ENCODE results near the gene THSD7B.

The THSD7B gene

DNA sequence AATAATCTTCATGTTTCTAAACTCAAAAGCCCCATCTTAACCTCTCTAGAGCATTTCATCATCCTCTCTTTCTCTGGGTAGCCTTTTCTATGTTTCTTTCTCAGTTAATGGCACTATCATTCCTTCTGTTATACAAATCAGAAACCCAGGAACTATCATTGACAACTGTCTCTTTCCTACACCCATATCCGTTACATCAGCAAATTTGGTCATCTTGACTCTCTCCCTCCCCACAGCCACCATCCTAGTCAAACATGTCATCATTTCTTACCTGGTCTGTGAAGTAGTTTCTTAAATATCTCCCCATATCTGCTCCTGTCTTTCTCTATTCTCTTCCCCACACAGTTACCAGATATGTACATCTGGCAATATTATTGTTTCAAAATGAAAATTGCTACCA, 62.8 kb downstream of the THSD7B start:
- DNase-seq, result no peak

GRCh38 chr2:136828774-136829173, 63.4 kb downstream of the THSD7B start:
- DNase-seq, result no peak

GRCh38 chr2:136844546-136844945, 79.2 kb downstream of the THSD7B start:
- DNase-seq, result no peak

DNA sequence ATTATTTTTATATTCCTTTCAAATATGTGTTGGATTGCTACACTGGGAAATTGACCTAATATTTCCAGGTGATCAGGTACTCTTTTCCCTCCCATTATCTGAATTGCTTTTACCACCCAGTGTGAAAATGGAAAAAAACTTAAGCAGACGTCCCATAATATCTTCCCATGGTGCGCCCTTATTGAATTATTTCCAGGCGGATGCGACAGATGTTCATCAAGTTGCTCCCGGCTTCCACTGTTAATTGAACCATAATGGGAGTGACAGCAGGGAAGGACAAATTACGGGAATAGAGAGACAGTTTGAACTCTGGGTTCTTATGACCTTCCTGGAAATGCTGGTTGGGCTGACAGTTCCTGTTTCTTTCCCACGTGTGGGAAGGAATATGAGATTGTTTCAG, 93.3 kb downstream of the THSD7B start:
- no peak for DNase-seq

- DNase-seq, result no peak
Observed at GRCh38 chr2:136860443-136860958, 95.2 kb downstream of the THSD7B start.

DNA sequence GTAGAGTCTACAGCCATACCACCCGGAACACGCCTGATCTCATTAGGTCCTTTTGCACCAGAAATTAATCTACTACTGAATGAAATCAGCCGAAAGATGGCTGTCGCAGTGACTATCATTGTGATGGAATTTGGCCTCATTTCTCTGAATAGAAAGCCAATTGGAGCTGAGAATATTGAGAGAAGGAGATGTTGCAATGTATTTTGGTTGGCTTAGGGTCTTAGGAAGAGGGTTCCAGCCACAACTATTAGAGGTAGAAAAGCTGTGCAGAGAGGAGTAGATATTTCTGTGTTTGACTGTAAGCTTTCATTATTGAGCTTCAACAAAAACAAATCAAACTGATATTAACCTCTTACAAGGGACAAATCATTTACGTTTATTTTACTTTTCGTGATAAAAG, 98.1 kb downstream of the THSD7B start:
- DNase-seq, result no peak

- DNase-seq, result no peak
Observed at GRCh38 chr2:136863874-136864273, 98.5 kb downstream of the THSD7B start.

GRCh38 chr2:136871424-136871823, 106.1 kb downstream of the THSD7B start:
- no peak for DNase-seq

DNA sequence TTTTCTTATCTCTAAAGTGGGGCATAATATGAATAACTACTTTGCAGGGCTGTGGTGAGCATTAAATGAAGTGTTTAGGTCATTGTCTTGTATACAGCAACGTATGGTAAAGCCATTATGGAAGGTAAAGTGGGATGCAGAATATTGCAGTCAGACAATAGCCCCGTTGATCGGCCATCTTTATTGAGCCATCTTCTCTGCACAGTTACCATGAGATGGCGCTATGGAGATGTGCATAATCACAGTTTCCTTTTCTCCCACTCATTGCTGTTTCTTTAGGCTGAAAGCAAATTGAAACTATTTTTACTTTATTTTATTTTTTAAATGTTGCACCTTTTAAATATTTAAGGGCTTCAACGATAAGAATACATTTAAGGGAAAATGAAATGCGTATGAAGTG, 108.9 kb downstream of the THSD7B start:
- no peak for DNase-seq

GRCh38 chr2:136891100-136891499, 125.8 kb downstream of the THSD7B start:
- DNase-seq, result no peak

DNA sequence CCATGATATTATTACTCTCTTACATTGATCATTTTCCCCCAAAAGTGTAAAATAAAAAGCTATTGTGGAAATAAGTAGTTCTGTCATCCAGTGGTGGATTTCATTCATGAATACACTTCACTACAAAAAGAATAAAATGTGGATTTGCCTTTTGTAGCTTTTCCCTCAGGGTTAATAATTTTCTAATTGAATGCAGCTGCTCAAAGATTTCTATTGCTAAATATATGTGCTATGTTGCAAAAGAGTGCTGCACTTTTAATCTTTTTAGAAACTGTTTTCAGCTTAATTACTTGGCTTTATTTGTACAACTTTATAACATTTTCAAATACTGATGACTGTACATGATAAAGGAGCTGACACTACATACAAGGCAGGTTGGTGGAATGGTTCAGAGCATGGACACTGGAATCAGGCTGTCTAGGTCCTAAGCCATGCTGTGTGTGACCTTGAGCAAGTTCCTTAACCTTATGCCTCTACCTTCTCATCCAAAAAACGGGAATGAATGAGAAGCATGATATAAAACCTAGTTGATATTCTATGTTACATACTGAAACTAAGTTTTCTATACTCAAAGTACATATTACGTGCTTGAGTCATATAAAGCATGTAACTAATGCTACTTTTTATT, 128.8 kb downstream of the THSD7B start:
- DNase-seq, result no peak

- no peak for DNase-seq
Observed at GRCh38 chr2:136901732-136902131, 136.4 kb downstream of the THSD7B start.

GRCh38 chr2:136905779-136906178, 140.4 kb downstream of the THSD7B start:
- no peak for DNase-seq

DNA sequence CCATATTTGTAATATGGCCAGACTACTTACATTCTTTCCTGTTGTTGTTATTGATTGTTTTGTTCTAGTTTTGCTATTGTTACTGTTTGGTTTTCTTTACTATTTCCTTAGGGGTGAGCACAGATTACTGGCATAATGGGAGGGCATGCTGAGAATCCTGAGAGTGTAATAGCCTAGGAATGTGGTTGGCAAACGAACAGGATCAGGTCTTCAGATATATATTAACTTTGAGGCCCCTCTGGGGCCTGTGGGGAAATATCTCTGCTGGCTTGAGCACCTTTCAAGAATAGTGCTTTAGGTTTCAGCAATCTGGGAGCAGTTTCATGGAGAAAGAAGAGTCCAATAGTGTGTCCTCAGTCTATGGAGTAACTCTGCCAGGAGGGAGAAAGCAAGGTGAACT, 144.4 kb downstream of the THSD7B start:
- no peak for DNase-seq

DNA sequence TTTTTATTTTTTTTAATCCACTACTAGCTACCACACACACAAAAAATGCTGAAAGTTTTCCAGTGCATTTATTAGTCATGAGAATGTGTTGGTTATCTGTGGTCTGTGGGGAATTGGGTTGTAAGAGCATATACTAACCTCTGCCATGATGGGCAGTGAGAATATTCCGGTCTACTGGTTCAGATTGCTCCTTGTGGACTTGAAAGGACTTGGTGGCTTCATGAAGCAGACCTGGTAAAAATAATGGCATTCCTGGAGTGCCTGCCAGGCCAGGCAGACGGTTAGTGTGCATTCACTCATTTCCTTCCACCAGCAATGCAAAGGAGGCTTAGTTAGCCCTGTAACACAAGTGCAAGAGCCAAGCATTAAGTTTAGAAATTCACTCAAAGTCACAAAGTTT, 150.8 kb downstream of the THSD7B start:
- no peak for DNase-seq

GRCh38 chr2:136917411-136917881, 152.1 kb downstream of the THSD7B start:
- no peak for DNase-seq

GRCh38 chr2:136919682-136920081, 154.3 kb downstream of the THSD7B start:
- DNase-seq, result no peak

GRCh38 chr2:136920652-136921333, 155.4 kb downstream of the THSD7B start:
- DNase-seq, result no peak

DNA sequence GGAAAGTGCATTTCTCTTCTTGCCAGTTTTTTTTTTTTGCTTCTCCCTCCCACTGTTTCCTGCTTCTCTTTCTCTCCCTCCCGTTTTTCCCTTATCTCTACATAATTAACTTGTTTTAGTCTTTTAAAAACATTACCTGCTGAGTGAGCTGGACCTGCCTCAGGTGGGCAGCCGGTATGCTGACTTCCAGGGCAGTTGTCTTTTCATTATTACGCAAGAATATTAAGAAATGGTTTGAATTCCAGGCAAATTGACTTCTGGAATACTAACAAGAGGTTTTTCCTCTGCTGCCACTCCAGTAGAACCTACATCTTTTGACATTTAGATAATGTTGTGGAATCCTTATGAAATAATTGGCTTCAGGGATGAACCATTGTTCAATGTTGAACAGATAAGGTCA, 161.8 kb downstream of the THSD7B start:
- DNase-seq, result no peak

DNA sequence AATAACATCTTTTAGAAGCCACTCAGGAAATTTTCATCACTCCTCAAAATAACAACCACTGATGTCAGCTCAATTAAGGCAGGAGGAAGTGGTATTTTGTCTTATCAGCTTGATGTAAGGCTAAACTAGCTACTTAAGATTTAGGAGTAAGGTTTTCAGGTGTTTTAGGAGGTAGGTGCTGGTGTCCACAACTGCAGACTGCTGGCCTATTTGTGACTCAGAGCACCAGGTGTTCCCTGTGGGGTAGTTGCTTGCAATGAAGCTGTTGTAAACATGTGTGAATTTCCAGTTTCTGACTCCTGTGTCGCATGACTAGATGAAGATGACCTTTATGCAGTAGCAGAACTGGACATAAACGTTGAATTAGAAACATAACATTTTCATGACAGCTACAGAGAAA, 164.2 kb downstream of the THSD7B start:
- DNase-seq, result no peak

GRCh38 chr2:136932700-136933099, 167.4 kb downstream of the THSD7B start:
- DNase-seq, result no peak

DNA sequence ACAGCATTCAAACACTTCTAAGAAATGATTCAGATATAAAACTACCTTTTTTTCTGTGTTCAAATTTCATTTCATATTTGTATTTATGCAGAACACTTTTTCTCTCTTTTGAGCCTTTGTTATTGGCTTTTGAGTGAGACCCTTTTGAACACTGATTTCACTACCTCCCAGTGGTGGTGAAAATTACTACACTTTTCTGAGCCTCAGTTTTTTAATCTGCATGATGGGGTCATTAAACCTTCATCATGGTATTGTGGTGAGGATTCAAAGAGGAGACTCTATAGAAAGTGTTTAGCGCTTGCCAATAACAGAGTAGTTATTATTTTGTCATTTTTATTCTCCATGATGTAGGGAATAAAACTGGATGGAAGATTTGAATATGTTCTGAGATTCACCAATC, 169.8 kb downstream of the THSD7B start:
- no peak for DNase-seq

GRCh38 chr2:136956050-136956449, 190.7 kb downstream of the THSD7B start:
- DNase-seq, result no peak

DNA sequence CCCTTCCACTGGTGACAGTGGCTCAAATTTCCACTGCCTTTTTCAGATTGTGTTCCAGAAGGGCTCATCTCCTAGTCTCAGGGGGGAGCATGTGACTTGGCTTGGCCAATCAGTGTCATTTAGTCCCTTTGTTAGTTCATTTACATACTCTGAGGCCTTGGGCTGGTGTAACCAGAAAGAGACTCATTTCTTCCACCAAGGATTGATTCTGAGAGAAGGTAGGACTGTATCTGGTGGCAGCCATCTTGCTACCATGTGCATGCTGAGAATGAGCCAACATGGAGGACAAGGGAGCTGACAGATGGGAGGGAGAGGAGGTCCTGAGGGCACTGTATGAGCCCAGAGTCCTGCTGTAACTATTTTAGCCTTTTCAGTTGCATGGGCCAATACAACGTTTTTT, 191.7 kb downstream of the THSD7B start:
- no peak for DNase-seq
